ENCODE data around the gene ASTL. TPM values are rescaled to one million over a fixed set of nuclear protein-coding genes. Genes with fewer than 3 reads are reported as not detected.

ASTL gene
- total and polyA plus RNA-seq, 9 of the 15 experiments (the other 6 are each of a cell fraction or from before 2014, with no cell fraction given) = not detected

- CTCF ChIA-PET (ENCODE audit: low intra/inter-chr PET ratio) = no interaction called here
- WGBS (ENCODE audit: insufficient coverage, low coverage, missing lambda C conversion rate) = 64% methylated on average over 17 of the region's 18 CpGs
- intact Hi-C loops (cut with micrococcal nuclease) = no loop called here
These were observed 26.3 kb upstream of the ASTL start for GRCh38 chr2:96164459-96165184.

More at GRCh38 chr2:96164459-96165184, 26.3 kb upstream of the ASTL start:
- Histone ChIP-seq H3K27ac (ENCODE audit: extremely low read depth, low read depth, low read length) (no peak overlapping the region), H3K9me3 (replicated peaks; ENCODE audit: control insufficient read depth, insufficient read depth, low read depth, low read length) (no peaks in the 10 kb centered on the region), H3K36me3 (ENCODE audit: control insufficient read depth, insufficient read depth, low read length) (no peaks in the 10 kb centered on the region), H3K4me2 (ENCODE audit: insufficient read depth, low read length) (no peak overlapping the region), H3K9me1 (ENCODE audit: control insufficient read depth, insufficient read depth, low read length) (no peaks in the 10 kb centered on the region), H3K4me3 (no peak overlapping the region), H3K4me1 (replicated peaks in 1 of 2; ENCODE audit: control insufficient read depth in 2 of 2, insufficient read depth in 2 of 2, low read length in 2 of 2) (peaks cover 5 to 17% of the 10 kb centered on the region in 2 experiments), H3K27me3 (ENCODE audit: control insufficient read depth in 2 of 2, insufficient read depth in 2 of 2, low read length in 2 of 2) (no peaks in the 10 kb centered on the region), H3K79me2 (ENCODE audit: control insufficient read depth, insufficient read depth, low read length) (no peaks in the 10 kb centered on the region), H2AFZ (ENCODE audit: low read depth, low read length) (peak overlapping the region; percentile 51), H4K20me1 (replicated peaks; ENCODE audit: control insufficient read depth, insufficient read depth, low read length) (no peaks in the 10 kb centered on the region), H3K9ac (ENCODE audit: insufficient read depth in 1 of 2, low read depth in 2 of 2, low read length in 2 of 2) (peak overlapping the region in 1 of 2 experiments; percentile 64; a peak in 2 of 4 replicates)
- POLR2A ChIA-PET = no interaction called here
- BruUV-seq (replicated peaks) = no TSS peak
- DNase-seq (ENCODE audit: extremely low read depth in 1 of 4, low spot score in 3 of 4) (no peak), ATAC-seq (peak; percentile 82), FAIRE-seq (peak; percentile 56)
- in situ Hi-C loops (cut with MboI) = no loop called here
- TF ChIP-seq USF1 (CRISPR knock-in tag; IDR thresholded peaks at IDR 0.05) (peak; percentile 84), NFYB (IDR thresholded peaks at IDR 0.05; ENCODE audit: extremely low read depth, insufficient read length) (peak; percentile 17), HES1 (IDR thresholded peaks at IDR 0.05; ENCODE audit: low read depth) (no peak), RAD51 (IDR thresholded peaks at IDR 0.05; ENCODE audit: borderline replicate concordance, low read depth) (peak; percentile 60; the same call in 1 of the 2 replicates), CBFA2T2 (conservative IDR thresholded peaks at IDR 0.05) (0 out of 2 replicates have a peak, but pooled peaks have one; percentile 4), RBM15 (IDR thresholded peaks at IDR 0.05; ENCODE audit: insufficient read depth, low read length) (no peak), USF2 (CRISPR knock-in tag; IDR thresholded peaks at IDR 0.05) (peak; percentile 80)
